DMS79 (cell line): Measurements from ENCODE around the gene CDH10.

Source experiments
- DNase-seq: peaks from one replicate; lab custom pipeline; 2025; lab: John Stamatoyannopoulos, UW

CDH10 gene

GRCh38 chr5:24644761-24645160 is at the start of gene CDH10:
CDH10 (minus strand) TSS chr5:24644978; CDS start chr5:24593490, 51,488 bp downstream.
- no peak for DNase-seq

- DNase-seq = no peak
These were observed 48.8 kb upstream of the CDH10 start for GRCh38 chr5:24693609-24694008.

GRCh38 chr5:24691074-24691473 is 46.3 kb upstream of the CDH10 start:
- no peak for DNase-seq

GRCh38 chr5:24681106-24681505 is 36.3 kb upstream of the CDH10 start:
- no peak for DNase-seq

- DNase-seq = no peak
These were observed 23.3 kb upstream of the CDH10 start for GRCh38 chr5:24668050-24668449.

- DNase-seq = no peak
These were observed 4.8 kb upstream of the CDH10 start for GRCh38 chr5:24649531-24649930.

GRCh38 chr5:24646915-24647314 is 2.1 kb upstream of the CDH10 start:
- DNase-seq = no peak

GRCh38 chr5:24645483-24645882 is 705 bp upstream of the CDH10 start:
- no peak for DNase-seq

- DNase-seq = no peak
These were observed 898 bp downstream of the CDH10 start for GRCh38 chr5:24643880-24644279.

GRCh38 chr5:24643156-24643555 is 1.6 kb downstream of the CDH10 start:
- DNase-seq = no peak

GRCh38 chr5:24642022-24642421 is 2.8 kb downstream of the CDH10 start:
- DNase-seq = no peak

GRCh38 chr5:24635209-24635608 is 9.6 kb downstream of the CDH10 start:
- DNase-seq = no peak

- DNase-seq = no peak
These were observed 11.0 kb downstream of the CDH10 start for GRCh38 chr5:24633715-24634325.

GRCh38 chr5:24632353-24632752 is 12.4 kb downstream of the CDH10 start:
- no peak for DNase-seq

GRCh38 chr5:24630918-24631317 is 13.9 kb downstream of the CDH10 start:
- DNase-seq = no peak

GRCh38 chr5:24629798-24630197 is 15.0 kb downstream of the CDH10 start:
- no peak for DNase-seq

- no peak for DNase-seq
These were observed 19.9 kb downstream of the CDH10 start for GRCh38 chr5:24624872-24625271.

GRCh38 chr5:24623624-24624023 is 21.2 kb downstream of the CDH10 start:
- DNase-seq = no peak

GRCh38 chr5:24623031-24623430 is 21.7 kb downstream of the CDH10 start:
- no peak for DNase-seq

- no peak for DNase-seq
These were observed 23.0 kb downstream of the CDH10 start for GRCh38 chr5:24621792-24622191.

- DNase-seq = no peak
These were observed 28.2 kb downstream of the CDH10 start for GRCh38 chr5:24616566-24616965.

- no peak for DNase-seq
These were observed 29.6 kb downstream of the CDH10 start for GRCh38 chr5:24615159-24615558.

GRCh38 chr5:24609706-24610105 is 35.1 kb downstream of the CDH10 start:
- DNase-seq = no peak

- no peak for DNase-seq
These were observed 37.8 kb downstream of the CDH10 start for GRCh38 chr5:24606971-24607370.

- DNase-seq = no peak
These were observed 42.6 kb downstream of the CDH10 start for GRCh38 chr5:24602188-24602587.
